HCT116 (cell line): Measurements from ENCODE around the gene SLC22A5. TPM values are rescaled to one million over a fixed set of nuclear protein-coding genes. Genes with fewer than 3 reads are reported as not detected.

Experiments
- ATAC-seq: fragments of 200-7000 bp; cut with Tn5 transposase; 2 replicates; pipeline ENCODE4 v1.9.1; 2020; ENCODE audit warnings: mild to moderate bottlenecking, moderate library complexity
- BruUV-seq: library from RNA; stranded (reverse); fragments of 400-500 nt; replicated peaks from 2 replicates; lab custom pipeline; 2021; lab: Mats Ljungman, UMichigan
- CTCF ChIA-PET: fragments of 300-600 bp; sonication (Branson Sonifier 250); formaldehyde crosslinking; loops from one replicate; lab custom pipeline; 2021; ENCODE audit warnings: antibody characterized with exemption; lab: Charles Lee
- POLR2A ChIA-PET: fragments of 300-600, 350-600 bp; sonication (Branson Sonifier 250); formaldehyde crosslinking; loops from one replicate; lab custom pipeline; 2021; ENCODE audit warnings: antibody characterized with exemption; lab: Charles Lee
- RAD21 ChIA-PET, 2 experiments: fragments of 300-600 bp; sonication (Branson Sonifier 250); formaldehyde crosslinking; loops; one replicate each; lab custom pipeline; 2023; ENCODE audit warnings: low total read pairs in 2 of 2; ENCODE audit not compliant: uncharacterized antibody in 2 of 2, unreplicated experiment in 2 of 2, low non-redundant PET in 1 of 2; lab: Charles Lee
- DNase-seq: peaks from one replicate; pipeline ENCODE4 v3.0.0-alpha.2; 2010; ENCODE audit warnings: low read depth, low spot score
- H2AFZ ChIP-seq: fragments of 200-600 bp; shearing (Covaris generic), sonication (generic); 2 replicates; pipeline ENCODE4 v1.6.1; 2017; ENCODE audit warnings: low read depth, mixed run types, mixed read lengths, antibody characterized with exemption, low read length; ENCODE audit not compliant: poor library complexity, severe bottlenecking
- H3K27ac ChIP-seq: 2 replicates; pipeline ENCODE4 v1.5.1; 2012; ENCODE audit warnings: low read depth, low read length
- H3K27me3 ChIP-seq: fragments of 200-600 bp; sonication (generic); 2 replicates; pipeline ENCODE4 v1.6.1; 2016; ENCODE audit warnings: mixed run types, low read length, mixed read lengths; ENCODE audit not compliant: insufficient read depth
- H3K36me3 ChIP-seq, 2 experiments: fragments of 200-500 bp in 1 of 2; fragments of 200-600 bp in 1 of 2; sonication (Bioruptor generic) in 1 of 2; sonication (generic) in 1 of 2; 2 replicates each; pipeline versions ENCODE4 v1.5.1 to v1.6.1; 2014 to 2016; ENCODE audit warnings: low read length in 2 of 2, inconsistent platforms in 1 of 2, mixed read lengths in 1 of 2, mixed run types in 1 of 2; ENCODE audit not compliant: insufficient read depth in 2 of 2, control insufficient read depth in 1 of 2
- H3K4me1 ChIP-seq, 2 experiments: fragments of 200-600 bp in 1 of 2; sonication (generic) in 1 of 2; 2 replicates each; pipeline versions ENCODE4 v1.5.1 to v1.6.1; 2012 to 2017; ENCODE audit warnings: low read length in 2 of 2, inconsistent platforms in 1 of 2, mild to moderate bottlenecking in 1 of 2, mixed read lengths in 1 of 2, mixed run types in 1 of 2, moderate library complexity in 1 of 2; ENCODE audit not compliant: insufficient read depth in 2 of 2, control insufficient read depth in 1 of 2
- H3K4me2 ChIP-seq: fragments of 200-600 bp; sonication (generic); 2 replicates; pipeline ENCODE4 v1.6.1; 2017; ENCODE audit warnings: mixed run types, low read length, mixed read lengths
- H3K4me3 ChIP-seq, 2 experiments: fragments of 200-600 bp in 1 of 2; sonication (generic) in 1 of 2; replicated peaks in 1 of 2; 2 replicates each; pipeline ENCODE4 v1.5.1; 2011 to 2016; ENCODE audit warnings: low read length in 2 of 2, control low read depth in 1 of 2, low read depth in 1 of 2, mild to moderate bottlenecking in 1 of 2, mixed read lengths in 1 of 2, mixed run types in 1 of 2
- H3K79me2 ChIP-seq: fragments of 200-600 bp; sonication (generic); 2 replicates; pipeline ENCODE4 v1.6.1; 2017; ENCODE audit warnings: mild to moderate bottlenecking, mixed run types, low read length, moderate library complexity, mixed read lengths; ENCODE audit not compliant: insufficient read depth
- H3K9ac ChIP-seq: fragments of 200-600 bp; sonication (generic); 2 replicates; pipeline ENCODE4 v1.6.1; 2016; ENCODE audit warnings: low read length, mixed read lengths
- H3K9me2 ChIP-seq: fragments of 200-600 bp; sonication (generic), shearing (Covaris generic); 2 replicates; pipeline ENCODE4 v1.6.1; 2017; ENCODE audit warnings: mixed run types, mild to moderate bottlenecking, moderate library complexity; ENCODE audit not compliant: insufficient read depth
- H3K9me3 ChIP-seq, 2 experiments: fragments of 200-500 bp in 1 of 2; fragments of 200-600 bp in 1 of 2; sonication (Bioruptor generic) in 1 of 2; sonication (generic) in 1 of 2; 2 replicates each; pipeline ENCODE4 v1.6.1; 2014 to 2017; ENCODE audit warnings: low read length in 2 of 2, mixed read lengths in 2 of 2, inconsistent platforms in 1 of 2, low read depth in 1 of 2, mild to moderate bottlenecking in 1 of 2, mixed run types in 1 of 2, moderate library complexity in 1 of 2; ENCODE audit not compliant: control insufficient read depth in 1 of 2, insufficient read depth in 1 of 2
- H4K20me1 ChIP-seq: fragments of 200-600 bp; sonication (generic), shearing (Covaris generic); 2 replicates; pipeline ENCODE4 v1.6.1; 2017; ENCODE audit warnings: mixed run types, mild to moderate bottlenecking, moderate library complexity; ENCODE audit not compliant: insufficient read depth
- CEBPB ChIP-seq: IDR thresholded peaks from 2 replicates; pipeline ENCODE4 v1.6.1; 2012; ENCODE audit warnings: low read depth
- FOSL1 ChIP-seq: IDR thresholded peaks from 2 replicates; pipeline ENCODE4 v1.6.1; 2012; ENCODE audit warnings: low read depth
- JUND ChIP-seq: IDR thresholded peaks from 2 replicates; pipeline ENCODE4 v1.6.1; 2012
- POLR2A ChIP-seq: IDR thresholded peaks from 2 replicates; pipeline ENCODE4 v1.7.0; 2011; ENCODE audit warnings: borderline replicate concordance; ENCODE audit not compliant: insufficient read depth, insufficient read length; ENCODE audit errors: extremely low read depth
- SRF ChIP-seq: IDR thresholded peaks from 2 replicates; pipeline ENCODE4 v1.6.1; 2012; ENCODE audit warnings: low read depth
- intact Hi-C: fragments of 100-400 bp; cut with micrococcal nuclease; formaldehyde crosslinking; loops from 2 replicates; pipeline ENCODE4 v1.10.0; 2022
- total RNA-seq: library from RNA; stranded (reverse); gene quantifications from one replicate; pipeline ENCODE4 v1.2.1, GENCODE V29; 2021; ENCODE audit not compliant: unreplicated experiment
- TF ChIP-seq, protein P1 (sequence below): IDR thresholded peaks from 2 replicates; pipeline ENCODE4 v1.6.1; 2011; ENCODE audit warnings: mild to moderate bottlenecking, low read length, moderate library complexity; ENCODE audit not compliant: insufficient replicate concordance; ENCODE audit errors: extremely low read depth
- TF ChIP-seq, protein P2 (sequence below): IDR thresholded peaks from 2 replicates; pipeline ENCODE4 v1.6.1; 2012; ENCODE audit warnings: low read depth
- TF ChIP-seq, protein P3 (sequence below), 3 experiments: fragments of 200-600 bp in 1 of 3; sonication (generic) in 1 of 3; IDR thresholded peaks in 2 of 3; conservative IDR thresholded peaks in 1 of 3; 2 replicates each; pipeline ENCODE4 v1.5.1; 2012 to 2017; ENCODE audit warnings: low read depth in 2 of 3, low read length in 2 of 3, antibody characterized with exemption in 1 of 3, borderline replicate concordance in 1 of 3, control low read depth in 1 of 3, mild to moderate bottlenecking in 1 of 3, mixed read lengths in 1 of 3, mixed run types in 1 of 3, moderate library complexity in 1 of 3; ENCODE audit not compliant: insufficient read depth in 1 of 3

Gene SLC22A5
- total RNA-seq, 1 experiment from 2014 or later: 9.9 TPM

DNA sequence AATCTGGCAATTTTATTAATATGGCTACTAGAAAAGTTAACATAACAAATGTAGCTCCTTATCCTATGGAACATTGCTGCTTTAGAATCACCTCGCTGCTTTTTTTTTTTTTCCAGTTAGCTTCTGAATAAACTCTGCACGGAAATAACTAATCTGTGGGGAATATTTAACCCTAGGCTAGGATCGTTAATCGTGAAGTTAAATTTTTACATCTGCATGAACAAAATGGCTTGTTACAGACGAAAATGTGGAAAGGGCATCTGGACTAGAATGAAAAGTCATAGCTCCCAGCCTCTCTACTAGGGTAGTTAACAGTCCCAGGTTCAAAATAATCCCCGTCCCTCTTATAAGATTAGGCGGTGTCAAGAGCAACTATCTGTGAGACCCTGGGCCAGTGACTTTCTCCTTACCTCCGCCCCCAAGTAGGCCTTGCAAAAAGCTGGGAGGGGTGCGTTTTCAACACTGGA is 470 bp upstream of the SLC22A5 start (continued):
- TF ChIP-seq JUND (no peak), FOSL1 (no peak), CEBPB (no peak)
- TF ChIP-seq, protein P1, sequence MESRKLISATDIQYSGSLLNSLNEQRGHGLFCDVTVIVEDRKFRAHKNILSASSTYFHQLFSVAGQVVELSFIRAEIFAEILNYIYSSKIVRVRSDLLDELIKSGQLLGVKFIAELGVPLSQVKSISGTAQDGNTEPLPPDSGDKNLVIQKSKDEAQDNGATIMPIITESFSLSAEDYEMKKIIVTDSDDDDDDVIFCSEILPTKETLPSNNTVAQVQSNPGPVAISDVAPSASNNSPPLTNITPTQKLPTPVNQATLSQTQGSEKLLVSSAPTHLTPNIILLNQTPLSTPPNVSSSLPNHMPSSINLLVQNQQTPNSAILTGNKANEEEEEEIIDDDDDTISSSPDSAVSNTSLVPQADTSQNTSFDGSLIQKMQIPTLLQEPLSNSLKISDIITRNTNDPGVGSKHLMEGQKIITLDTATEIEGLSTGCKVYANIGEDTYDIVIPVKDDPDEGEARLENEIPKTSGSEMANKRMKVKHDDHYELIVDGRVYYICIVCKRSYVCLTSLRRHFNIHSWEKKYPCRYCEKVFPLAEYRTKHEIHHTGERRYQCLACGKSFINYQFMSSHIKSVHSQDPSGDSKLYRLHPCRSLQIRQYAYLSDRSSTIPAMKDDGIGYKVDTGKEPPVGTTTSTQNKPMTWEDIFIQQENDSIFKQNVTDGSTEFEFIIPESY: no peak

DNA sequence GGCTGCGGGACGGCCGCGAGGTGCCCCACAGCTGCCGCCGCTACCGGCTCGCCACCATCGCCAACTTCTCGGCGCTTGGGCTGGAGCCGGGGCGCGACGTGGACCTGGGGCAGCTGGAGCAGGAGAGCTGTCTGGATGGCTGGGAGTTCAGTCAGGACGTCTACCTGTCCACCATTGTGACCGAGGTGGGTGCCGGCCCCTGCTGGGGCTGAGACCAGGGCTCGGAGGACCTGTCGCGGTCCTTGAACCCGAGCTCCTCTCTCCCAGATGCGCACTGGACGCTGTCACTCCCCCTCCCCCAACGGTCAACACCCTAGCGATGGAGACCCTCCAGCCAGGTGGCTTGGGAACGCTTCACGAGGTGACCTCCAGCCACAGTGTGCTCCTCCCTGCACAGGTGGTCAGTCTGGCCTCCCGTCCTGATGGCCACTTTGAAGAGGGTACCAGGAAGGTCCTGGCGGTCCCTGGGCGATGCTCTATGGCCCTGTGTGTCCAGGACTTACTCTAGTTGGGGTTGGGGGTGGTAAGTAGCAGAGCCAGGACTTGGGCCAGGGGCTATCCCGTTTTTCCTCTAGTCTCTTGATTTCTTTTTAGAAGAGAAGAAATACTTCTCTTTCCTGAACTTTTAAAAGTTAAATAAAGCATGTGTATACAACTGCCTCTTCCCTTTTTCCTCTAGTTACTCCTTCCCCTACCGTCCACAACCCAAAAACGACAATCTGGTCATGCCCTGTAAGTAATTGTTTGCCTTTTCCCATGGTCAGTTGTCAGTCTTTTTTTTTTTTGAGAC is 866 bp downstream of the SLC22A5 start:
- ATAC-seq: no peak
- intact Hi-C loops: no loop called here
- Histone ChIP-seq H3K4me2 (peak overlapping the region; percentile 94), H3K4me1 (peaks cover 8 to 40% of the 10 kb centered on the region in 2 experiments), H2AFZ (no peak overlapping the region), H4K20me1 (no peaks in the 10 kb centered on the region)
- ChIA-PET POLR2A (interaction anchor here (0.9 to 2.2 kb wide), 3 partner anchors 11 to 120 kb away, joined by 3 to 12 read pairs (median 3); partner anchors contain the start of genes IRF1 and SLC22A4), RAD21 (interaction anchor here in 1 of 2 experiments (1.0 kb wide), 1 partner anchor 143 kb away, joined by 3 read pairs; the partner anchor contains the start of gene P4HA2)
- BruUV-seq: no TSS peak
- no peak for DNase-seq
- no peak for TF ChIP-seq CEBPB
- TF ChIP-seq, protein P2, sequence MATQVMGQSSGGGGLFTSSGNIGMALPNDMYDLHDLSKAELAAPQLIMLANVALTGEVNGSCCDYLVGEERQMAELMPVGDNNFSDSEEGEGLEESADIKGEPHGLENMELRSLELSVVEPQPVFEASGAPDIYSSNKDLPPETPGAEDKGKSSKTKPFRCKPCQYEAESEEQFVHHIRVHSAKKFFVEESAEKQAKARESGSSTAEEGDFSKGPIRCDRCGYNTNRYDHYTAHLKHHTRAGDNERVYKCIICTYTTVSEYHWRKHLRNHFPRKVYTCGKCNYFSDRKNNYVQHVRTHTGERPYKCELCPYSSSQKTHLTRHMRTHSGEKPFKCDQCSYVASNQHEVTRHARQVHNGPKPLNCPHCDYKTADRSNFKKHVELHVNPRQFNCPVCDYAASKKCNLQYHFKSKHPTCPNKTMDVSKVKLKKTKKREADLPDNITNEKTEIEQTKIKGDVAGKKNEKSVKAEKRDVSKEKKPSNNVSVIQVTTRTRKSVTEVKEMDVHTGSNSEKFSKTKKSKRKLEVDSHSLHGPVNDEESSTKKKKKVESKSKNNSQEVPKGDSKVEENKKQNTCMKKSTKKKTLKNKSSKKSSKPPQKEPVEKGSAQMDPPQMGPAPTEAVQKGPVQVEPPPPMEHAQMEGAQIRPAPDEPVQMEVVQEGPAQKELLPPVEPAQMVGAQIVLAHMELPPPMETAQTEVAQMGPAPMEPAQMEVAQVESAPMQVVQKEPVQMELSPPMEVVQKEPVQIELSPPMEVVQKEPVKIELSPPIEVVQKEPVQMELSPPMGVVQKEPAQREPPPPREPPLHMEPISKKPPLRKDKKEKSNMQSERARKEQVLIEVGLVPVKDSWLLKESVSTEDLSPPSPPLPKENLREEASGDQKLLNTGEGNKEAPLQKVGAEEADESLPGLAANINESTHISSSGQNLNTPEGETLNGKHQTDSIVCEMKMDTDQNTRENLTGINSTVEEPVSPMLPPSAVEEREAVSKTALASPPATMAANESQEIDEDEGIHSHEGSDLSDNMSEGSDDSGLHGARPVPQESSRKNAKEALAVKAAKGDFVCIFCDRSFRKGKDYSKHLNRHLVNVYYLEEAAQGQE: no peak
- TF ChIP-seq, protein P3, sequence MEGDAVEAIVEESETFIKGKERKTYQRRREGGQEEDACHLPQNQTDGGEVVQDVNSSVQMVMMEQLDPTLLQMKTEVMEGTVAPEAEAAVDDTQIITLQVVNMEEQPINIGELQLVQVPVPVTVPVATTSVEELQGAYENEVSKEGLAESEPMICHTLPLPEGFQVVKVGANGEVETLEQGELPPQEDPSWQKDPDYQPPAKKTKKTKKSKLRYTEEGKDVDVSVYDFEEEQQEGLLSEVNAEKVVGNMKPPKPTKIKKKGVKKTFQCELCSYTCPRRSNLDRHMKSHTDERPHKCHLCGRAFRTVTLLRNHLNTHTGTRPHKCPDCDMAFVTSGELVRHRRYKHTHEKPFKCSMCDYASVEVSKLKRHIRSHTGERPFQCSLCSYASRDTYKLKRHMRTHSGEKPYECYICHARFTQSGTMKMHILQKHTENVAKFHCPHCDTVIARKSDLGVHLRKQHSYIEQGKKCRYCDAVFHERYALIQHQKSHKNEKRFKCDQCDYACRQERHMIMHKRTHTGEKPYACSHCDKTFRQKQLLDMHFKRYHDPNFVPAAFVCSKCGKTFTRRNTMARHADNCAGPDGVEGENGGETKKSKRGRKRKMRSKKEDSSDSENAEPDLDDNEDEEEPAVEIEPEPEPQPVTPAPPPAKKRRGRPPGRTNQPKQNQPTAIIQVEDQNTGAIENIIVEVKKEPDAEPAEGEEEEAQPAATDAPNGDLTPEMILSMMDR (IDR thresholded peaks at IDR 0.05 in 2 of 3, conservative IDR thresholded peaks at IDR 0.05 in 1 of 3; ENCODE audit: borderline replicate concordance in 1 of 3, insufficient read depth in 1 of 3, low read depth in 2 of 3, low read length in 2 of 3): no peak
- TF ChIP-seq JUND: no peak
- TF ChIP-seq POLR2A: no peak
- TF ChIP-seq SRF: no peak
- TF ChIP-seq, all 23 proteins: peak for 0
- peak overlapping the region; percentile 80 for H3K9ac ChIP-seq
- no peaks in the 10 kb centered on the region for H3K9me2 ChIP-seq
- peak overlapping the region; percentile 71 to 75 for H3K4me3 ChIP-seq
- CTCF ChIA-PET: interaction anchor here (1.1 to 3.4 kb wide), 5 partner anchors 132 to 307 kb away, joined by 3 to 14 read pairs (median 3); no protein-coding TSS in a partner anchor
- H3K79me2 ChIP-seq: peaks cover 27% of the 10 kb centered on the region; the same call in 1 of the 2 replicates
- peak overlapping the region; percentile 83 for H3K27ac ChIP-seq
- no peaks in the 10 kb centered on the region for H3K36me3 ChIP-seq
- no peaks in the 10 kb centered on the region for H3K9me3 ChIP-seq
- no peaks in the 10 kb centered on the region for H3K27me3 ChIP-seq
